HG02763 (cell line): Measurements from ENCODE around the gene MFSD12.
A peak's percentile ranks its signal among the peaks of the same experiment; 100 is the strongest.

Experiments
- ATAC-seq: cut with Tn5 transposase; IDR thresholded peaks from one replicate; pipeline ENCODE4 v1.9.1; 2021; ENCODE audit warnings: mild to moderate bottlenecking, moderate library complexity; ENCODE audit not compliant: unreplicated experiment

The MFSD12 gene

GRCh38 chr19:3563709-3564524 lies 6.5 kb upstream of the MFSD12 start:
- no peak for ATAC-seq

- peak; percentile 26 for ATAC-seq
These were observed 367 bp downstream of the MFSD12 start for GRCh38 chr19:3556978-3557460.

- no peak for ATAC-seq
These were observed 886 bp downstream of the MFSD12 start for GRCh38 chr19:3556423-3556977.

- no peak for ATAC-seq
These were observed 1.5 kb downstream of the MFSD12 start for GRCh38 chr19:3555653-3556422.

- no peak for ATAC-seq
These were observed 2.9 kb downstream of the MFSD12 start for GRCh38 chr19:3554254-3555083.

- ATAC-seq = no peak
These were observed 5.6 kb downstream of the MFSD12 start for GRCh38 chr19:3551792-3552095.

- no peak for ATAC-seq
These were observed 6.2 kb downstream of the MFSD12 start for GRCh38 chr19:3550947-3551791.

- no peak for ATAC-seq
These were observed 7.6 kb downstream of the MFSD12 start for GRCh38 chr19:3549816-3550215.

- no peak for ATAC-seq
These were observed 8.8 kb downstream of the MFSD12 start for GRCh38 chr19:3548606-3549005.

GRCh38 chr19:3547767-3548282 lies 9.6 kb downstream of the MFSD12 start:
- no peak for ATAC-seq

GRCh38 chr19:3547301-3547731 lies 10.1 kb downstream of the MFSD12 start:
- ATAC-seq = no peak

GRCh38 chr19:3546119-3546518 lies 11.3 kb downstream of the MFSD12 start:
- no peak for ATAC-seq

- no peak for ATAC-seq
These were observed 11.7 kb downstream of the MFSD12 start for GRCh38 chr19:3545669-3546034.

- ATAC-seq = no peak
These were observed 12.4 kb downstream of the MFSD12 start for GRCh38 chr19:3544742-3545668.

- ATAC-seq = no peak
These were observed 13.4 kb downstream of the MFSD12 start for GRCh38 chr19:3544058-3544376.

GRCh38 chr19:3543150-3544057 lies 14.0 kb downstream of the MFSD12 start:
- no peak for ATAC-seq

GRCh38 chr19:3539756-3540118 lies 17.6 kb downstream of the MFSD12 start:
- no peak for ATAC-seq
